ENCODE data around the gene CNTROB.

DNA sequence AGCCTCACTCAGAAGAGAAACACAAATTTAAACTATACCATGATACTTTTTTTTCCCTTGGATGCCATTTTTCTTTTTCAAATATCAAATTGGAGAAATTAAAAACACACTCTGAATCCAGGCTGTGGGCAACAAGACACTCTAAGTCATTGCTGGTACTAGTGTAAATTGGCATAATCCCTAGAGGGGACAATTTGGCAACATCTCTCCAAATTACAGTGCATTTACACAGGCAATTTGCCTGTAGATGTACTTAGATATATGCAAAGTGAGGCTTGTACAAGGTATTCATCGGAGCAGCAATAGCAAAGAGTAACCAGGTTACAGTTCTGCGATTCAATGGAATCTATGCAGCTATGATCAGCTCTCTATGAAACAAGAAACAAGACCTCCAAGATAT, 63.7 kb downstream of the CNTROB start:
- TF ChIP-seq POLR2A (IDR thresholded peaks at IDR 0.05; ENCODE audit: low read depth, low read length) (no peak), RFX5 (IDR thresholded peaks at IDR 0.05; ENCODE audit: low read depth, low read length) (no peak), RCOR1 (IDR thresholded peaks at IDR 0.05; ENCODE audit: insufficient replicate concordance, low read length) (no peak)
- TF ChIP-seq, protein P1, sequence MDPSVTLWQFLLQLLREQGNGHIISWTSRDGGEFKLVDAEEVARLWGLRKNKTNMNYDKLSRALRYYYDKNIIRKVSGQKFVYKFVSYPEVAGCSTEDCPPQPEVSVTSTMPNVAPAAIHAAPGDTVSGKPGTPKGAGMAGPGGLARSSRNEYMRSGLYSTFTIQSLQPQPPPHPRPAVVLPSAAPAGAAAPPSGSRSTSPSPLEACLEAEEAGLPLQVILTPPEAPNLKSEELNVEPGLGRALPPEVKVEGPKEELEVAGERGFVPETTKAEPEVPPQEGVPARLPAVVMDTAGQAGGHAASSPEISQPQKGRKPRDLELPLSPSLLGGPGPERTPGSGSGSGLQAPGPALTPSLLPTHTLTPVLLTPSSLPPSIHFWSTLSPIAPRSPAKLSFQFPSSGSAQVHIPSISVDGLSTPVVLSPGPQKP (IDR thresholded peaks at IDR 0.05; ENCODE audit: borderline replicate concordance, low read depth, low read length) = no peak
